ENCODE measurements around the gene GPR85.
"Not testable (repeated sequence)": the region's sequence is repeated elsewhere in the genome, so short reads cannot be mapped to it uniquely, and the experiment has no call there.

GPR85 gene

GRCh38 chr7:113083132-113083815 is 3.4 kb downstream of the GPR85 start:
- no peak overlapping the region for H3K27ac ChIP-seq
- TF ChIP-seq CTCF (conservative IDR thresholded peaks at IDR 0.05) = no peak
- TF ChIP-seq ZFX (IDR thresholded peaks at IDR 0.05) = no peak

GRCh38 chr7:113078331-113078730 is 8.3 kb downstream of the GPR85 start:
- H3K27ac ChIP-seq = no peak overlapping the region
- no peak for TF ChIP-seq CTCF (conservative IDR thresholded peaks at IDR 0.05)

- no peak overlapping the region for H3K27ac ChIP-seq
- TF ChIP-seq ZFX (IDR thresholded peaks at IDR 0.05) (no peak), CTCF (conservative IDR thresholded peaks at IDR 0.05) (no peak)
These were observed 9.9 kb downstream of the GPR85 start for GRCh38 chr7:113076703-113077102.

- H3K27ac ChIP-seq = no peak overlapping the region
- no peak for TF ChIP-seq CTCF (conservative IDR thresholded peaks at IDR 0.05)
- TF ChIP-seq ZFX (IDR thresholded peaks at IDR 0.05) = no peak
These were observed 15.2 kb downstream of the GPR85 start for GRCh38 chr7:113071465-113071864.

GRCh38 chr7:113062499-113062898 is 24.1 kb downstream of the GPR85 start:
- TF ChIP-seq CTCF (conservative IDR thresholded peaks at IDR 0.05) (no peak), ZFX (IDR thresholded peaks at IDR 0.05) (no peak)
- H3K27ac ChIP-seq = no peak overlapping the region

- H3K27ac ChIP-seq = no peak overlapping the region
- TF ChIP-seq ZFX (IDR thresholded peaks at IDR 0.05) = no peak
- no peak for TF ChIP-seq CTCF (conservative IDR thresholded peaks at IDR 0.05)
These were observed 26.5 kb downstream of the GPR85 start for GRCh38 chr7:113060100-113060499.

GRCh38 chr7:113054938-113055337 is 31.7 kb downstream of the GPR85 start:
- no peak for TF ChIP-seq CTCF (conservative IDR thresholded peaks at IDR 0.05)
- no peak for TF ChIP-seq ZFX (IDR thresholded peaks at IDR 0.05)
- H3K27ac ChIP-seq = no peak overlapping the region

GRCh38 chr7:113054272-113054671 is 32.4 kb downstream of the GPR85 start:
- not testable (repeated sequence) for H3K27ac ChIP-seq

- not testable (repeated sequence) for H3K27ac ChIP-seq
These were observed 37.4 kb downstream of the GPR85 start for GRCh38 chr7:113049221-113049620.

Measured in C4-2B (cell line).